Activated naive CD8-positive, alpha-beta T cell treated with anti-CD3 and anti-CD28 coated beads, Interleukin-2, amount 50 U/mL, for 16 hours (primary cell): ENCODE results near the gene STK24.
"Not testable (repeated sequence)": the region's sequence is repeated elsewhere in the genome, so short reads cannot be mapped to it uniquely, and the experiment has no call there.

Experiments
- DNase-seq: peaks from one replicate; pipeline ENCODE4 v3.0.0-alpha.2; 2020; ENCODE audit warnings: low read depth, low spot score

STK24 gene

DNA sequence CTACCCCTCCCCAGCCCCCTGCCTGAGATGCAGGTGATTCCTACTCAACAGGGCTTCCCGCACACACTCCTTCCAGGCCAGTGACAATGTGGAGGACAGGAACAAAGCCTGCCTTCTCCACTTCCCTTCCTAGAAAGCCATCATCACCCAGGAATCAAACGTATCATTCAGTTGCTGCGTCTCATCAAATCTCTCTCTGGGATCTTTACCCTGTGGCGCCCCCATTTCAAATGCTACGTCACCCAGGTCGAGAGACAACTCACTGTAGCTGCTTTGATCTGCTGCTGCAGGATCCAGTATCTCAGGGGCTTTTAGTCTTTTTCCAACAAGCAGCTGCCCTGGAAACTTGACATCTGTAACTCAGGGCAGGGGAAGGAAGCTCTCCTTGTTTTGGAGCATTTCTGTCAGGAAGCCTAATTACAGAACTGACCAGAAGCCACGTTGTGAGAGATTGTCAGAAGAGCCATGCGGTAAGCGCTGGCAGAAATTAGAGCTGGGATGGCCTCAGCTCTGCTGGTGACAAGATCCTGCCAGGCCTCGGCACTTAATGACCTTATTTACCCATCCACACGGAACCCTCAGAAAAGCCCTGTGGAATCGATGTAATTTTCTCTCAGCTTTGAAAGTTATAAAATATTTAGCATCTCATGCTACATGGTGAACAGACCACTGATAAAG lies 140.5 kb downstream of the STK24 start:
- no peak for DNase-seq

DNA sequence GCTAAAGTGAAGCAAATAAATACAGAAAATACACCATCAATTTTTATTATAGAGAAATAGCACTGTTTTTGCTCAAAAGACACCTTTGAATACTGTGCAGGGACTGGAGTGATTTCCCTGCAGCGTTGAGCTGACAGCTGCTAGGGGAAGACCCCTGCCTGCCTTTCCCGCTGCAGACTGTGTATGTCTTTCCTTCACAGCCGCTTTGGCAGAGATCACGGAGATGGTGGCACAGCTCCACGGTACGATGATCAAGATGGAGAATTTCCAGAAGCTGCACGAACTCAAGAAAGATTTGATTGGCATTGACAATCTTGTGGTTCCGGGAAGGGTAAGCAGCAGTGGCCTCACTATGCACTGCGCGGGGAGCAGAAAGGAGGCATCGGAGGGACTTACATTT lies 141.5 kb downstream of the STK24 start:
- DNase-seq = no peak

DNA sequence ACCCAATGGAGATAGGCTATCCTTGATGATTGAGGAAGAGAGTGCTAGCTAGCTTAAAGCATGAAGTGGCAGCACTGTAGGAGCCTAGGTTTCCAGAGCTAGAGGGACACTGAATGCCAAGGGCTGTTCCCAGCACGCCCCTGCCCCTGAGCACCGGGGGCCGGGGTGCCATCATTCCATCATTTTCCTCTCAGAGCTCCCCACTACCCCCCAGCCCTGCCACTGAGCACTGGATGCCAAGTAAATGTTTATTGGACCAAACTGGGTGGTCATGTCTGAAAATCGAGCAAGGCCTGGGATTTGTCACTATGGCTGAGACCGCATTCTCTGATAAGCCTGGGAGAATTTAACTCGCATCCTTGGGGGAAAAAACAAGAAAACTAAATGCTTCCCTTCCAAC lies 142.8 kb downstream of the STK24 start:
- no peak for DNase-seq

- DNase-seq = no peak
Measured at GRCh38 chr13:98433654-98434053, 143.3 kb downstream of the STK24 start.

GRCh38 chr13:98432638-98433037 lies 144.3 kb downstream of the STK24 start:
- no peak for DNase-seq

- no peak for DNase-seq
Measured at GRCh38 chr13:98429977-98430736, 146.8 kb downstream of the STK24 start.

DNA sequence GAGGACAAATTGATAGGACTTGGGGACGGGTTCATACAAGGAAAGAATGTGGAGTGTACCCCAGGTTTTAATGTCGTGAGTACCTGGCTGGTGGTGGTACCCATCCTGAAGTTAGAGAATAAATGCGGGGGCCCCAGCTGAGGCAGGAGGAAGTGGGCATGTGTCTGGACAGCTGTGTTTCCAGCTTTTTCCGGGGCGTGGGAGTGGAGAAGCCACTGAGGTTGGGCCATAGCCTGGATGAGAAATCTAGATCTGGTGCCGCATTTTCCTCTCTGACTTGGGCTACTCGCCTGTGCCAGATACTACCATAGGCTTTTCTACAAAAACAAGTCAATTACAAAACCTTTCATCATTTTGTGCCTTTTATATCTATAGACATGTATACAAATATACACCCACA lies 147.4 kb downstream of the STK24 start:
- no peak for DNase-seq

DNA sequence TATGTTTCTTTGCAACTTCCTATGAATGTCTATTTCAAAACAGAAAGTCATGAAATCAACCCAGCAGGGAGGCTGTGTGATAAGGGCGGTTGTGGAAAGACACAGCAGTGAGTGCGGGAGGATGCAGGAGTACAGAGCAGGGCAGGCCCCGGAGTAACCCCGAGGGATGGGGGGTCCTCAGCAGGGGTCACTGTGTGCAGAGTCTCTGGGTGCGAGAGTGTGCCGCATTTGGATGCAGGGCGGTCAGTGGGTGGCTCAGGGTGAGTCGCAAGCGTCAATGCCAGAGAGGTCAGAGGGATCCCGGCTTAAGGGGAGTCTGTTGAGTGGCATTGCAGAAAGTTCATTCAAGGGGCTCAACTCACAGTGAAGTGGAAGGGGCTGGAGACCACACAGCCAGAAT lies 147.8 kb downstream of the STK24 start:
- DNase-seq = no peak

- no peak for DNase-seq
Measured at GRCh38 chr13:98428256-98428966, 148.5 kb downstream of the STK24 start.

GRCh38 chr13:98427331-98427995 lies 149.4 kb downstream of the STK24 start:
- no peak for DNase-seq

DNA sequence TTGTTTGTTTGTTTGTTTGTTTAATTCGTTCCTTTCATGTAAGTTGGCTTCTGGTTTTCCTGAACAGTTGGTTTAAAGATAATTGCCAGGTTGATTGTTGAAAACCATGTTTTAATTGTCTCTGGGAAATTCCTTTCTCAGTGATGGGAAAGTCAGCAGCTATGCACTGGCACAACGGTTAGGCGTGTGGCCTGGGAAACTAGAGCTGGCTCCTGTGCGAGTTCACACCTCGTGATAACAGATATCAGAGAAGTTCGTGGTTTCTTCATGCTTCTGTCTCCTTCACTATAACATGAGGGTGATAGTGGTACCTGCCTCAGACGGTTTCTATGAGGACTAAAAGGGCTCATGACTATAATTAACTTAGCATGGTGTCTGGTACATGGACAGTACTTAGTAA lies 153.5 kb downstream of the STK24 start:
- DNase-seq = no peak

DNA sequence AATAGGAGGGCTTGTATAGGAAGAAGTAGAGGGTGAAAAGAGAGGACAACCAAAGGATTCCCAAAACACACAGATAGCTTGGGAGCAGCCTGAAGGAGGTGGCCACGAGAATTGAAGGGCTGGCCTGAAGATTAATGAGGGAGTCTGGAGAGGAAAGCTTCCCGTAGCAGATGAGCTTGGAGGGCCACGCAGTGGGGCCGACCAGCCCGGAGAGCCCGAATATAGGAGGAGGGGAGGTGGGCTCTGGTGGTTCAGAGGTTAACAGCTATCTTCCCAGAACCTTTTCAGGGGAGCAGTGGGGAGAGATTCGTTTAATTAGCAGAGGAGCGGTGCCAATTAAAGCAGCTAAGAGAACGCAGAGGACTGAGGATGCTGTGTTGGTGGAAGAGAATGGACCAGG lies 154.9 kb downstream of the STK24 start:
- no peak for DNase-seq

GRCh38 chr13:98420554-98421175 lies 156.2 kb downstream of the STK24 start:
- no peak for DNase-seq

DNA sequence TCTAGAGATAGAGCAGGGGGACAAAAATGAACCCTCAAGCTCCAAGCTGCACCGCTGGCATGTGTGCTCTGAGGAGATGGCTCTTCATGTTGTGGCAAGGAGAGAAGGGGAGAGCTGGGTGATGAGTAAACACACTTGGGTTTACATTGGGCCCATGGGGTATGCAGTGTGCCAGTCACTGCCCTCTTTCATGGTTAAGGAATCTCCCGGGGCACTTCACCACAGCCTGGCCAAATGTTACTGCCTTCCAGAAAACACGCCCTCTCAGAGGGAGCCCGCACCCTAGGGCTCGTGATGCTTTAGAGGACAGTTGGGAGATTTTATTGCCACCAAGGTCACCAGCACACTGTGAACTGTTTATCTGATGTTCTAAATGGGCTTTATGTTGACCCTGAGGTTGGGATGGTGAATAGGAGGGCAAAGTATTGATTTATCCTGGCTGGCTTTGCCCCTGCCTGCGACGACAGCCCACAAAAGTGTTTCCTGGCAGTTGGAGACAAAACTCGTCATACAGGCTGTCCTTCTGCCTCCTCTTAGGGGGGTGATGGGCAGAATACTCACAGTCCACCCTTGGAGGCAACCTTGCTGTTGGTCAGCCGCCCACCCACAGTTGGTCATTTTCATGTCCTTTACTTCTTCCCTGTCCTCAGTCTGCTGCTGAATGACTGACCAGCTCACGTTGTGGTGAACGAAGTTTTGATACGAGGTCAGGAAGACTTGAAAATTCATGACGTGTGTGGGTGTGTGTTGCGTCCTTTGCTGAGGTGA lies 156.9 kb downstream of the STK24 start:
- DNase-seq = no peak

DNA sequence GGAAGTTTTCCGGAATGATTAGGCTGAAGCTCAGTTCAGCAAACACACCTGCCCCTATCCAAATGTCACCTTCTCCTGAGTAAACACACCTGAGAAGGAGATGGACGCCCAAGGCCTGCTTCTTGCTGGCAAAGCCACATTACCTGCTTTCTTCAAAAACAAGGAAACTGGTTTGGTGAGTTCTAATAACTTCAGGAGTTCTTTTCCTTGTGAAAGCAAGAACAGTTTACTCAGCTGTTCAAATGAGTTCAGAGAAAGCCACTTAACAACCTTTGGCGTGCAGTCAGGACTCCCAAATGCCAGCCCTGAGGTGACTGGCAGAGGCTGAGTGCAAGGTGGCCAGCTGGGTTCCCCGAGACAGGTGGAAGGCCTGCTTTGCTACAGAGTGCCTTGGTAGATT lies 160.5 kb downstream of the STK24 start:
- no peak for DNase-seq

DNA sequence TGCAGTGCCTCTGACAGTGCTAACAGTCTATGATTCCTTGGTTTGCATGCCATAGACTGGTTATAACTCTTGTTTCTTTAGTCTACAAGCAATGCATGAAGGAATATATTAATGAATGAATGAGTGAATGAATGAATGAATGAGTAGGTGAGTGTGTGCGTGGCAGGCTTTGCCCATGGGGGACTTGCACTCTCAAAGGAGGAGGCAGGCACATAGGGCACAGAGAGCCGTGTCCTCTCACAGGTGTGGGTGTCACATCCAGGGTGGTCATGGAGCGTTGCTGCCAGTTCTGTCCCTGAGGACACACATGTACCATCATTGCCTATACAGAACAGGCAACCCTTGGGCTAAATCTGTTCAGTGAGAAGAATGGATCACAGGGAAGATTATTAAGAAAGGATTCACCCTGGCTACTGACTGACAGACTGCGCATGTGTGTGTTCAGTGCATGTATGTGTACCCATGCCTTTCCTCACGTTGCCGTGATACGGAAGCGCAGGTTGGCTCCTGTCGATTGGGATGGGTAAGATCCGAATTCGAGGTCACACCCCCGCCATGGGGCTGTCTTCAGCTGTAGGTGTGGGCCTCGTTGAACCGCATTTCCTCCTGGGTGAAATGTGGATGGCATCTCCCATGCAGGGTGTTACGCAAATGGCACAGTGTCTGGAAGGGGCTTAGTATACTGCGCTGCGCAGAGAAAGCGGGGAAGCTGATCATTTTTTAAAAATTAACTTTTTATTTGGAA lies 161.4 kb downstream of the STK24 start:
- no peak for DNase-seq

GRCh38 chr13:98413796-98414195 lies 163.1 kb downstream of the STK24 start:
- no peak for DNase-seq

DNA sequence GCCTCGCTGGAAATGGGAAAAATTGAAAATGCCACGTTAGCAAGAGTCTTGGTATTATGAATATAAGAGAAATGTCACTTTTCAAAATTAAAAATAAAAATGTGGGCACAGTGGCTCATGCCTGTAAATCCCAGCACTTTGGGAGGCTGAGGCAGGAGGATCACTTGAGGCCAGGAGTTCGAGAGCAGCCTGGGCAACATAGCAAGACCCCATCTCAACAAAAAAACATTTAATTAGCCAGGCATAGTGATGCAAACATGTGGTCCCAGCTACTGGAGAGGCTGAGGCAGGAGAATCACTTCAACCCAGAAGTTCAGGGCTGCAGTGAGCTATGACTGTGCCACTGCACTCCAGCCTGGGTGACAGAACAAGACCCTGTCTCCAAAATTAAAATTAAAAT lies 163.6 kb downstream of the STK24 start:
- DNase-seq = not testable (repeated sequence)

DNA sequence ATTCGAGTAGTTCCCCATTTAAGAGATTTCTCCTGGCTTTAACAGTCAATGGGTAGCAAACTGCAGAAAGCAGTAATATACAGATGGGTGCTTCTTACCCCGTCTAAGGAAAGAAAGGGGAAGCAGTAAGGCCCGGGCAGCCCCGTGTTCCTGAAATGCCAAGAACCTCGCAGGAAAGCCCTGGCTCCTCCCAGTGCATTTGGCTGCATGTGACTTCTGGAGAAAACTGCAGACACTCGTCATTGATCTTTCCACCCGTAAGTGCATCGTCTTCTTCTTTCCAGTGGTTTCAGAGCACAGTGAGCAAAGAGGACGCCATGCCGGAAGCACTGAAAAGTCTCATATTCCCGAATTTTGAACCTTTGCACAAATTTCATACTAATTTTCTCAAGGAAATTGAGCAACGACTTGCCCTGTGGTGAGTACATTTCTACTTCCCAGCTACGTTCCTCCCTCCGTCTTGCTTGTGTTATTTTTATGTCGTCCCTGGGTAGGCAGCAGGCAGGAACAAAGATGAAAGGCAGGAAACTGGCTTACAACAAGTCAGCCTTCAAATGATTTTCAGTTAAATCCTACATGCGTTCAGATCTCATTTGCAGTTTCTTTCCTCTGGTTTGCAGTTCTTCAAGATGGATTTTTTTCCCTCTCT lies 165.2 kb downstream of the STK24 start:
- DNase-seq = no peak

- no peak for DNase-seq
Measured at GRCh38 chr13:98411013-98411412, 165.9 kb downstream of the STK24 start.
